ENCODE results near the gene ZPR1. TPM values are rescaled to one million over a fixed set of nuclear protein-coding genes. Genes with fewer than 3 reads are reported as not detected.

ZPR1 gene
- total RNA-seq, 1 experiment from 2014 or later: 56.4 TPM

- in situ Hi-C loops (cut with HindIII; ENCODE audit: low pct_unique_long_range_greater_than_20kb, low sequenced_read_pairs): no loop called here
- no peak for DNase-seq (ENCODE audit: low read depth)
Measured at GRCh38 chr11:116731097-116731761, 56.6 kb downstream of the ZPR1 start.

GRCh38 chr11:116730601-116731000, 57.2 kb downstream of the ZPR1 start:
- DNase-seq (ENCODE audit: low read depth): no peak
- in situ Hi-C loops (cut with HindIII; ENCODE audit: low pct_unique_long_range_greater_than_20kb, low sequenced_read_pairs): no loop called here

GRCh38 chr11:116730241-116730561, 57.6 kb downstream of the ZPR1 start:
- no peak for DNase-seq (ENCODE audit: low read depth)
- in situ Hi-C loops (cut with HindIII; ENCODE audit: low pct_unique_long_range_greater_than_20kb, low sequenced_read_pairs): no loop called here

- DNase-seq (ENCODE audit: low read depth): no peak
- in situ Hi-C loops (cut with HindIII; ENCODE audit: low pct_unique_long_range_greater_than_20kb, low sequenced_read_pairs): no loop called here
Measured at GRCh38 chr11:116729501-116730240, 58.2 kb downstream of the ZPR1 start.

GRCh38 chr11:116727990-116728389, 59.8 kb downstream of the ZPR1 start:
- in situ Hi-C loops (cut with HindIII; ENCODE audit: low pct_unique_long_range_greater_than_20kb, low sequenced_read_pairs): no loop called here
- no peak for DNase-seq (ENCODE audit: low read depth)

- in situ Hi-C loops (cut with HindIII; ENCODE audit: low pct_unique_long_range_greater_than_20kb, low sequenced_read_pairs): no loop called here
- DNase-seq (ENCODE audit: low read depth): no peak
Measured at GRCh38 chr11:116725434-116726221, 62.2 kb downstream of the ZPR1 start.

GRCh38 chr11:116724813-116725212, 63.0 kb downstream of the ZPR1 start:
- in situ Hi-C loops (cut with HindIII; ENCODE audit: low pct_unique_long_range_greater_than_20kb, low sequenced_read_pairs): no loop called here
- no peak for DNase-seq (ENCODE audit: low read depth)

Other genes with a start within 250 kb of the ZPR1 start
- 18.1 and 27.3 TPM in 2 replicates for gene BUD13, start 15.0 kb downstream of the ZPR1 start, total RNA-seq (2014; rRNA removed; shearing (Covaris generic); ENCODE audit: low replicate concordance)
- not detected in 2 replicates for gene APOA5, start 3.9 kb upstream of the ZPR1 start, total RNA-seq (2014; rRNA removed; shearing (Covaris generic); ENCODE audit: low replicate concordance)
- gene APOA4, start 35.3 kb upstream of the ZPR1 start, total RNA-seq (2014; rRNA removed; shearing (Covaris generic); ENCODE audit: low replicate concordance): not detected in 2 replicates
- not detected in 2 replicates for gene APOC3, start 41.9 kb upstream of the ZPR1 start, total RNA-seq (2014; rRNA removed; shearing (Covaris generic); ENCODE audit: low replicate concordance)
- gene APOA1, start 49.6 kb upstream of the ZPR1 start, total RNA-seq (2014; rRNA removed; shearing (Covaris generic); ENCODE audit: low replicate concordance): not detected in 2 replicates

Data from Caki2 (cell line).